Small intestine (tissue), 7 donors: ENCODE measurements around the gene CDH23. TPM values are rescaled to one million over a fixed set of nuclear protein-coding genes. Genes with fewer than 3 reads are reported as not detected.

ENCODE experiments used
- DNase-seq, 2 donors: peaks; one replicate each; pipeline versions ENCODE4 v3.0.0 to v3.0.0-alpha.2; 2013
- FAIRE-seq: peaks from 2 replicates; lab custom pipeline; 2012; peaks lifted over from hg19 to GRCh38; lab: Jason Lieb, UNC
- H3K27ac ChIP-seq, 3 donors: one replicate each; pipeline ENCODE4 v1.5.1; 2013; ENCODE audit warnings: low read length in 2 of 3, mild to moderate bottlenecking in 2 of 3, control low read depth in 1 of 3, inconsistent platforms in 1 of 3, low read depth in 1 of 3, moderate library complexity in 1 of 3
- H3K27me3 ChIP-seq, 3 donors: one replicate each; pipeline ENCODE4 v1.6.1; 2013; ENCODE audit warnings: low read length in 3 of 3, inconsistent platforms in 1 of 3; ENCODE audit not compliant: control insufficient read depth in 3 of 3, insufficient read depth in 3 of 3
- H3K36me3 ChIP-seq, 3 donors: one replicate each; pipeline ENCODE4 v1.6.1; 2013; ENCODE audit warnings: low read length in 3 of 3, inconsistent platforms in 1 of 3, low read depth in 1 of 3, mild to moderate bottlenecking in 1 of 3, moderate library complexity in 1 of 3; ENCODE audit not compliant: control insufficient read depth in 3 of 3, insufficient read depth in 2 of 3
- H3K4me1 ChIP-seq, 3 donors: one replicate each; pipeline ENCODE4 v1.6.1; 2013; ENCODE audit warnings: low read length in 2 of 3, inconsistent platforms in 1 of 3, low read depth in 1 of 3, mild to moderate bottlenecking in 1 of 3, moderate library complexity in 1 of 3; ENCODE audit not compliant: control insufficient read depth in 3 of 3, insufficient read depth in 2 of 3
- H3K4me3 ChIP-seq, 3 donors: one replicate each; pipeline ENCODE4 v1.5.1; 2013; ENCODE audit warnings: low read length in 3 of 3, control low read depth in 1 of 3, inconsistent platforms in 1 of 3, low read depth in 1 of 3, mild to moderate bottlenecking in 1 of 3, moderate library complexity in 1 of 3
- H3K9me3 ChIP-seq, 2 donors: one replicate each; pipeline ENCODE4 v1.6.1; 2013; ENCODE audit warnings: low read depth in 1 of 2, low read length in 1 of 2; ENCODE audit not compliant: control insufficient read depth in 2 of 2, insufficient read depth in 1 of 2
- WGBS, 3 donors: extraction: QIAGEN DNeasy Blood & Tissue Kit; methylation state at CpG; one replicate each; pipeline ENCODE4 v1.1.7; 2013; 5-methylcytosine and 5-hydroxymethylcytosine counted together
- polyA plus RNA-seq, 4 donors: library from polyadenylated mRNA; stranded (reverse) in 3 of 4; unstranded in 1 of 4; fragments of 200-250 nt in 3 of 4; fragments of 120-200 nt in 1 of 4; gene quantifications; one replicate each; pipeline versions ENCODE4 v1.2.1 to v1.2.3, GENCODE V29; 2013
- donor health status: healthy with polysubstance abuse.
- donor health status: control.
- donor health status: control.
- donor health status: Bipolar disorder and iron deficiency.
- donor health status: healthy.

Gene CDH23
- polyA plus RNA-seq, 4 donors = 0.89 to 2.5 (median 1.6) TPM

DNA sequence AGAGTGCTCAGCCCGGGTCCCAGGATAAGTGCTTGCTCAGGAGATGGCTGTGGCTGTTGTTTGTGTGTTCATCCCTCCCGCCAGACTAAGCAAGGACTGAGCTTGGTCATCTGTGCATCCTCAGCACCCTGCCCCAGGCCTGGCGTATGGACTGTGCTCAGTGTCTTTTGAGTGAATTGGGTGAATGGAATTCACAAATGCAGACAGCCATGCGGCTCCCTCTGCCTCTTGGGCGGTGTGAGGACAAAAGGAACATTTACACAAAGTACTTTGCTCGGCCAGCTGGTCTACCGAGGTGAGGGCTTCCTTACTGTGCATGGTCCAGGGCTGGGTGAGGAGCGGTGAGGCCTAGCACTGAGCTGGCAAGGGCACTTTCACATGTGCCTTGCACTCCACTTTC, 120.2 kb downstream of the CDH23 start:
- Histone ChIP-seq H3K36me3 (no peaks in the 10 kb centered on the region), H3K4me3 (no peak overlapping the region), H3K27ac (no peak overlapping the region), H3K9me3 (no peaks in the 10 kb centered on the region), H3K4me1 (peaks cover 0 to 5% (median 0%) of the 10 kb centered on the region in 3 donors), H3K27me3 (no peaks in the 10 kb centered on the region)
- DNase-seq (no peak), FAIRE-seq (no peak)
- 59 to 79% (median 67%) methylated on average over 8 of the region's 8 CpGs for WGBS, 3 donors

DNA sequence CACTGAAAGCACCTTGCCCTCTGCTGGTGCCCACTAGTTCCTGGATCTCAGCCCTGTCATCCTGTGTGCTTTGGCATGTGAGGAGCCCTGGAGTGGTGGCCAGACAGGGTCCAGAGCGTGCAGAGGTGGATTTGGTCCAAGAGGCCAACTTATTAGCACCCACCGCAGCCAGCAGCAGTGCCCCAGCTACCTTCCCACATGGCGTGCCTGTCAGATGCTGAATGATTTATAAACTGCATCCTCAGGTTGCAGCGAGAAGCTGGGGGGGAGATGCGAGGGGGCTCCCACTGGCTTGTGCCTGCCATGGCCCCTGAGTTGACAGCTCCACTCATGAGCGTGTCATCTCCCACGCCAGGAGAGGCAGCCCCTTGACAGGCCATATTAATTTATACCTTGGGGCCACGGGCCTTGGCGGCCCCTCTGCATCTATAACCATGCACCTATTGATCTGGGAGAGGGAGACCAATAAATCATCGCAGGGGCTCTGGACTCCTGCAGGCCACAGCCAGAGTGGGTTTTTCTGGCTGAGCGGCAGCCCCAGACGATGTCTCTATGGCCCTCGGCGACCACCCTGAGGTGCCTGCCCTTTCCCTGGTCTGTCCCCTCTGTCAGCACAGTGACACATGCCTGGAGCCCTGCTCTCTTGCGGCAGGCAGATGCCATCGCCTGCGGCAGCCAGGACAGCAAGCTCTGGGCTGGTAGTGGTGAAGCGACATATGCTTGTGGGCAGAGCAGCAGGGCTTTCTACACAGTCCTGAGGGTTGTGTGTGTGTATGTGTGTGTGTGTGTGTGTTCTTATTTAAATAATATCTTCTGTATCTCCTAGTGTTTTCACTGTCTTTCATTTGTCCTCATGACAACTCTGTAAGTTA, 120.8 kb downstream of the CDH23 start:
- DNase-seq = no peak
- Histone ChIP-seq H3K4me1 (peaks cover 0 to 3% (median 0%) of the 10 kb centered on the region in 3 donors), H3K9me3 (no peaks in the 10 kb centered on the region), H3K27ac (no peak overlapping the region), H3K4me3 (no peak overlapping the region), H3K36me3 (no peaks in the 10 kb centered on the region), H3K27me3 (peaks cover 0 to 2% (median 0%) of the 10 kb centered on the region in 3 donors)
- 86 to 88% (median 88%) methylated on average over 18 of the region's 18 CpGs for WGBS, 3 donors
- no peak for FAIRE-seq

DNA sequence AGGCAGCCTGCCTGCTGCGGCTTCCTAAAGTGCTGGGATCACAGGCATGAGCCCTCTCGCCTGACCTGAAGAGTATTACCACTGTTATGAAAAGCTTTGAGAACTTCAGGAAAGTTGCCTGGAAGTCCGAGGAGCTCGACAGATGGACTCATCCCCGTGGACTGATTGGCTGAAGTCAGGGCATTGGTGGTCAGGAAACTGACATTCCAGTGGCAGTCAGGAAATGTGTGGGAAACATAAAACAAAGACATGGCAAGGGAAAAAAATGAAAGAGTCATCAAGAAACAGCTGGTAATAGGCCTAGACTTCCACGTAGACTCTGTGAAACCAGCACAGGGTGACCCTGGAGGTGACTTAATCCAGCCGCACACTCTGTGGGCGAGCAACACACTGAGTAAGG, 123.3 kb downstream of the CDH23 start:
- Histone ChIP-seq H3K9me3 (peaks cover 0 to 2% of the 10 kb centered on the region in 2 donors), H3K27me3 (peaks cover 0 to 10% (median 0%) of the 10 kb centered on the region in 3 donors), H3K4me3 (no peak overlapping the region), H3K27ac (no peak overlapping the region), H3K4me1 (no peaks in the 10 kb centered on the region), H3K36me3 (no peaks in the 10 kb centered on the region)
- DNase-seq (no peak), FAIRE-seq (no peak)
- WGBS, 3 donors = 80 to 87% (median 83%) methylated on average over 8 of the region's 8 CpGs

DNA sequence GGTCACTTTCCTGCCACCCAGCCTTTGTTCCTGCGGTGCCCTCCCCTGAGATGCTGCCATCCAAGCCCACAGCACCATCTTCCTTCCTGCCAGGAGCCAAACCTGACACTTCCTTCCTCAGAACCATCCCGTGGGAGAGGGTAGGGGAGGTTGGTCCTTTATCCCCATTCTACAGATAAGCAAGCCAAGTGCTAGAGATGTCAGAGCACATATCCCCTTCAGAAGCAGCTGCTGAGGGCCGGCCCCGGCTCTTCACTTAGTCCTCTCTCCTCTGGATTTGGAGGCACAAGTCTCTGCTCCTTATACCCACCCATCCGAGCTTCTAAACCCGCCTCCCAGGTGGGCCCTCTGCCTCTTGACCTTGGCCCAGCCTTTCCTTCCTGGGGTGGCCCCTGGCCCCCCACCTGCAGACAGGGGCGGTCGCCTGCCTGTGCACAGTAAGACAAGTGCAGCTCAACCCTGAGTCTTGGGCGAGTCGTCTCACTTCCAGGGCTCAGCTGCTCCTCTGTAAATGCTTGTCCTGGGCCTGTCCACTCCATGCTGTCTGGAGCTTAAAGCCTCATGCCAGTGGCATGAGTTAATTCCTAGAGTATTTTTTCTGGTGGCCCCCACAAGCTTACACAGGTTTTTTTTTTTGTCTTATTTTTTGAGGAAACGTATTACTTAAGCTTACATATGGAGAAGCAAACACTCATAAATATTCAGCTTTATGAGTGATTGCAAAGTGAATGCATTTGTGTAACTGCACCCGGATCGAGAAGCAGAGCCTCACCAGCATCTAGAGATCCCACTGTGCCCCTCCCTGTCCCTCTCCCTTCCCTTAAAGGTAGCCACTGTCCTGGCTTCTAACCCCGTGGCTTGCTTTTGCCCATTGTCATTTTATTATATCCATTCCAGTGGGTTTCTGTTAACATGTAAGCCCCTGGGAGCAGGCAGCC, 125.1 kb downstream of the CDH23 start:
- peaks cover 0 to 14% (median 0%) of the 10 kb centered on the region in 3 donors for H3K27me3 ChIP-seq
- H3K4me1 ChIP-seq = peaks cover 0 to 2% (median 0%) of the 10 kb centered on the region in 3 donors
- no peak overlapping the region for H3K27ac ChIP-seq
- WGBS, 3 donors = 75 to 83% (median 83%) methylated on average over 14 of the region's 14 CpGs
- H3K4me3 ChIP-seq = no peak overlapping the region
- H3K9me3 ChIP-seq = peaks cover 0 to 5% of the 10 kb centered on the region in 2 donors
- H3K36me3 ChIP-seq = no peaks in the 10 kb centered on the region
- DNase-seq = no peak
- no peak for FAIRE-seq

DNA sequence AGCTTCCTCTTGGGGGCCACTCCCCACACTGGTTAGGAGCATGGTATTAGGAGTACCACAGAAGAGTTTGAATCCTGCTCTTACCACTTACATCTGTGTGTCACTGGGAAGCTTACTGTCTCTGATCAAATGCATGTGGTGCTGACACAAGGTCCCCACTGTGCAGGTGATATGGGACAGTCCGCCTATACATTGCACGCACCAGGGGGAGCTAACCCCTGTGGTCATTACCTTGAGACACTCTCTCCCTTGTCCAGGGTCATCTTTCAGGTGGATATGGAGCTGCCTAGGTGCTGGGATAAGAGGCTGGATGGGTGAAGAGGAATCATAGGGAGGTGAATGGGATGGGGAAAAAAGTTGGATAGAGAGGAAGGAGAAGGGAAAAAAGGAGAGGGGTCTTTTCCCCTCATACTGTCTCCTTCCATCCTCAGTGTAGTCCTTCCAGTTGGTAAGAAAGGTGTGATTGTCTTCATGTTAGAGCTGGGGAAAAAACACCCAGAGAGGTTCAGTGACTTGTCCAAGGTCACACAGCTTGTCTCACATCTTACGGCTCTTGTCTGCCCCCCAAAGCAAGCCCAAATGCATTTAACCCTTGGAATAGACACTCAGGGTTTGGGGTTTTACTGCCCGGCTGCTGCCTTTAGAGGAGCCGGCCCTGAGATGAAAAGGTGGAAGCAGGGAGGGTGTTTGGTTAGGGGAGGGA, 125.9 kb downstream of the CDH23 start:
- H3K27ac ChIP-seq = no peak overlapping the region
- WGBS, 3 donors = 48 to 76% (median 58%) methylated on average over 5 of the region's 5 CpGs
- no peak for FAIRE-seq

GRCh38 chr10:71523756-71524155, 127.0 kb downstream of the CDH23 start:
- Histone ChIP-seq H3K4me3 (no peak overlapping the region), H3K36me3 (no peaks in the 10 kb centered on the region), H3K9me3 (peaks cover 0 to 5% of the 10 kb centered on the region in 2 donors), H3K27me3 (peaks cover 0 to 17% (median 0%) of the 10 kb centered on the region in 3 donors), H3K27ac (no peak overlapping the region), H3K4me1 (peaks cover 0 to 2% (median 0%) of the 10 kb centered on the region in 3 donors)
- WGBS, 3 donors = 82 to 86% (median 83%) methylated on average over 6 of the region's 6 CpGs
- FAIRE-seq (no peak), DNase-seq (no peak)

More for the DNA sequence above, 125.9 kb downstream of the CDH23 start:
- no peak for DNase-seq
- Histone ChIP-seq H3K4me3 (no peak overlapping the region), H3K9me3 (peaks cover 0 to 5% of the 10 kb centered on the region in 2 donors), H3K36me3 (no peaks in the 10 kb centered on the region), H3K4me1 (peaks cover 0 to 2% (median 0%) of the 10 kb centered on the region in 3 donors), H3K27me3 (peaks cover 0 to 17% (median 0%) of the 10 kb centered on the region in 3 donors)

- H3K27me3 ChIP-seq = peaks cover 0 to 17% (median 0%) of the 10 kb centered on the region in 3 donors
- H3K4me1 ChIP-seq = peaks cover 0 to 2% (median 0%) of the 10 kb centered on the region in 3 donors
- no peaks in the 10 kb centered on the region for H3K36me3 ChIP-seq
- DNase-seq (peak in 1 of 2 donors; percentile 52), FAIRE-seq (no peak)
- peaks cover 0 to 5% of the 10 kb centered on the region in 2 donors for H3K9me3 ChIP-seq
- no peak overlapping the region for H3K27ac ChIP-seq
- no peak overlapping the region for H3K4me3 ChIP-seq
- WGBS, 3 donors = 43 to 73% (median 52%) methylated on average over 5 of the region's 5 CpGs
These were observed 128.4 kb downstream of the CDH23 start for GRCh38 chr10:71525092-71525491.
